C4-2B (cell line): Measurements from ENCODE around the gene TMEM242.

ENCODE experiments used
- ZFX ChIP-seq: fragments of 450-650 bp; IDR thresholded peaks from 2 replicates; pipeline ENCODE4 v1.6.1; 2017
- TF ChIP-seq, protein P1 (sequence below): fragments of 450-650 bp; conservative IDR thresholded peaks from 2 replicates; pipeline ENCODE4 v1.5.1; 2017; ENCODE audit warnings: mild to moderate bottlenecking

DNA sequence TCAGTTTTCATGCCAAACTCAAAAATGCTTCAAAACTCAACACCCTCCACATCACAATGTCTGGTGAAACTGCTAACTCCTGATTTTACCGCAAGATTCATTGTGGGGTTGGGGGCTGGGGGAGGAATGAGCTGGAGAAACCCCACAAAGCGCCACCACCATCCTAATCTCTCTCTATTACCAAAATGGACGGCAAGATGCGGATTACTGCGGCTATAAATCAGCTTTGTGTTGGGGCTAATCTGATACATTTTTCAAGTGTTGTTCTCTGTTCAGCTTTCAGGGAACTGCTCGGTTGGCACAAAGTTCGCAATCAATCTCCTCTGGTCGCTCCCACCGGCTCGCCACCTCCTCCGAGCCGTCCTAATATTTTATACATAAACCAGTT, 83.7 kb downstream of the TMEM242 start:
- TF ChIP-seq, protein P1, sequence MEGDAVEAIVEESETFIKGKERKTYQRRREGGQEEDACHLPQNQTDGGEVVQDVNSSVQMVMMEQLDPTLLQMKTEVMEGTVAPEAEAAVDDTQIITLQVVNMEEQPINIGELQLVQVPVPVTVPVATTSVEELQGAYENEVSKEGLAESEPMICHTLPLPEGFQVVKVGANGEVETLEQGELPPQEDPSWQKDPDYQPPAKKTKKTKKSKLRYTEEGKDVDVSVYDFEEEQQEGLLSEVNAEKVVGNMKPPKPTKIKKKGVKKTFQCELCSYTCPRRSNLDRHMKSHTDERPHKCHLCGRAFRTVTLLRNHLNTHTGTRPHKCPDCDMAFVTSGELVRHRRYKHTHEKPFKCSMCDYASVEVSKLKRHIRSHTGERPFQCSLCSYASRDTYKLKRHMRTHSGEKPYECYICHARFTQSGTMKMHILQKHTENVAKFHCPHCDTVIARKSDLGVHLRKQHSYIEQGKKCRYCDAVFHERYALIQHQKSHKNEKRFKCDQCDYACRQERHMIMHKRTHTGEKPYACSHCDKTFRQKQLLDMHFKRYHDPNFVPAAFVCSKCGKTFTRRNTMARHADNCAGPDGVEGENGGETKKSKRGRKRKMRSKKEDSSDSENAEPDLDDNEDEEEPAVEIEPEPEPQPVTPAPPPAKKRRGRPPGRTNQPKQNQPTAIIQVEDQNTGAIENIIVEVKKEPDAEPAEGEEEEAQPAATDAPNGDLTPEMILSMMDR, result no peak
- no peak for TF ChIP-seq ZFX
